Effector CD4-positive, alpha-beta T cell (primary cell): Measurements from ENCODE around the gene LRP6.
"Not testable (repeated sequence)": the region's sequence is repeated elsewhere in the genome, so short reads cannot be mapped to it uniquely, and the experiment has no call there.

Experiments
- DNase-seq: peaks from one replicate; pipeline ENCODE4 v3.0.0-alpha.2; 2020

LRP6 gene

GRCh38 chr12:12265571-12266388 is 1.1 kb downstream of the LRP6 start:
- no peak for DNase-seq

- no peak for DNase-seq
Measured at GRCh38 chr12:12265035-12265434, 1.8 kb downstream of the LRP6 start.

- no peak for DNase-seq
Measured at GRCh38 chr12:12263909-12264308, 2.9 kb downstream of the LRP6 start.

DNA sequence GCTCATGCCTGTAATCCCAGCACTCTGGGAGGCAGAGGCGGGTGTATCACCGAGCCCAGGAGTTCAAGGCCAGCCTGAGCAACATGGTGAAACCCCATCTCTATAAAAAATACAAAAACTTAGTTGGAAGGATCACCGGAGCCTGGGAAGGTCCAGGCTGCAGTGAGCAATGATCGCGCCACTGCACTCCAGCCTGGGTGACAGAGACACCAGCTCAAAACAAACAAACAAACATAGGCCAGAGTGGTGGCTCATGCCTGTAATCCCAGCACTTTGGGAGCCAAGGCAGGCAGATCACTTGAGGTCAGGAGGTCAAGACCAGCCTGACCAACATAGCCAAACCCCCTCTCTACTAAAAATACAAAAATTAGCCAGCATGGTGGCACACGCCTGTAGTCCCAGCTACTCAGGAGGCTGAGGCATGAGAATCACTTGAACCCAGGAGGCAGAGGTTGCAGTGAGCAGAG is 10.5 kb downstream of the LRP6 start:
- not testable (repeated sequence) for DNase-seq

DNA sequence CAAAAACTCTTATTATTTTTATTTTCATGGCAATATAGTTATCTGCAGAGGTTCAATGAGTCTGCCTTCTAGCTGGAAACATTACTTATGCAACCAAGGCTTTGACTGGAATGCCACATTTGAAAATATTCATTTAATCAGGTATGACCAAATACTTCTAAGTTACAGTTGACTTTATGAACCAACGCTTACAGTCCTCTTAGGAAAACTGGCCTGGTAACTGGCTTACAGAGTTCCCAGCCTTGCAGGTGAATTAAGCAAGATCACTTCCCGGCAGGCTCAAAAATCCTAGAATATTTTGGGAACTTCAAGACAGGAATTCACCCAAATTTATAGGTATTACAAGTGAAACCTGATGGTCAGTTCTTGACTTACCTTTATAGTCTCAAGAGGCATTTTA is 12.3 kb downstream of the LRP6 start:
- no peak for DNase-seq

DNA sequence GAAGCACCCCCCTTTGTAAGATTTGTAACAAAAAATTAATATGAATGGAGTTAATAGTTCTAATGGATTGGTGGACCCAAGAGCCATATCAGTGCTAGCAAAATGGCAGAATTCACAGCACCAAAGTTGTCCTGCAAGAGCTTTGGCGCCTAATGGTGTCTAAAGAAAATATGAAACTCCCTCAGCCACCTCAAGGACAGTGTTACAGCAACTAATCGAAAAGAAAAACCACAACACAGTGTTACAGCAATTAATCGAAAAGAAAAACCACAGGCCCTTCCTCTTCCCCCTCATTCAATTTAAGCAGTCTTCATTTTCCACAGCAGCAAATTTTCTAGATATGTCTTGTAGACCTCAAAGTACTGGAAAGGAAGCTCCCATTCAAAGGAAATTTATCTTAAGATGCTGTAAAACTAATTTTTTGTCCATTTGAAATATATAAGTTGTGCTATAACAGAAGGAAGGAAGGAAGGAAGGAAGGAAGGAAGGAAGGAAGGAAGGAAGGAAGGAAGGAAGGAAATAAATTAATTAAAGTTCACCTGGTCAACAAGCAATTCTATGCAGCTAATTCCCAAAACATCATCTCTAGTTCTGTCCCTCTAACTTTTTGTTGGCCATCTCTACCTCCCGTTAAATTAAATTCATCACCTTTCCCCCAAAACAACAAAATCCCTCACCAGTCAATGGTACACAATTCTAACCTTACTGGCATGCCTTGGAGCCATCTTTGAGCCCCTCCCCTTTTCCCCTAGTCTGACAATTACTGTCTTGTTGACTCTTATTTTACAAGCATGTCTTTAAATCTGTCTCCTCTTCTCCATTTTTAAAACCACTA is 17.4 kb downstream of the LRP6 start:
- no peak for DNase-seq

GRCh38 chr12:12247584-12247983 is 19.3 kb downstream of the LRP6 start:
- DNase-seq: no peak

DNA sequence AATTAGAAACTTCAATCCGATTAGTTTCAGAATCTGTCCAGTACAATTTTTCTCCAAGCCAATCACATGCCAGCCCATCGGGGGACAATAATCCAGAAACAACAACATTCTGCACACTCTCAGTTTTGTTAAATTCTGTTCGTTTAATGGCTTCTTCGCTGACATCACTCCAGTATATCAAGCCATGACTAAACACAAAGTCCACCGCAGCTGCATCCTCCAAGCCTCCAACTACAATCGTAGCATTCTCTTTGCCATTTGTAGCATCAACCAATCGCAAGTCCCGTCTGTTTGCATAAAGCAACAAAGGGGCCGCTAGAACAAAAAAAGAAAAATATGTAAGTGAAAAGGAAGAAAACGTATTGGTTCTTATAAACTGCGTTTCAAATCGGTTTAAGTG is 22.5 kb downstream of the LRP6 start:
- DNase-seq: no peak

DNA sequence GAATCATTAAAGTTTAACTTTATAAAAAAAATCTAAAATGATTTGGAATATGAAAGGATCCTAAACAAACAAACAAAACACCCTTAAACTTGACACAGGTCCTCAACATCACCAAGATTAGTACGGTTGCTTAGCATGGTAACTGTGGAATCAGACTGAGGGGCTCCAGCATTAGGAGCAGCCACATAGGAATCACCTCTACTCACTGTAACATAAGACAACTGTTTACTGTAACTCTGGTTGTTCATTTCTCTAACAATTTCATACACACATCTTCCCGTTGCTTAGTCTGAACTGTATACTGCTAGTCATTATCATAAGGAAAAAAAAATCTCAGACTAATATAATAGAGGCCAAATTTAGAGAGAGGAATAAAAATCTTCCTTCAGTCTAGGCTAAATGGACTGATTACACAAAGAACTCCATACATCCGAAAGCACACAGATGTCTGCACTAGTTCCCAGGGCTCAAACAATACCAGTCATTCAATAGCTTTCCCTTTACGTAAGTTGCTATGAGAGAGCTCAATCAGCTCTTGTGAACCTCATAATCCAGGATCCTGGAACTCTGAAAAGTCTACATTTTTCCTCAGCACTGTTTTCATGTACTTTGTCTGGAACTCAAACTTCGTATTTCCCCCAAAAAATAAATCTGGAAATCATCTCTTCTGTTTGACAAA is 26.0 kb downstream of the LRP6 start:
- DNase-seq: no peak

DNA sequence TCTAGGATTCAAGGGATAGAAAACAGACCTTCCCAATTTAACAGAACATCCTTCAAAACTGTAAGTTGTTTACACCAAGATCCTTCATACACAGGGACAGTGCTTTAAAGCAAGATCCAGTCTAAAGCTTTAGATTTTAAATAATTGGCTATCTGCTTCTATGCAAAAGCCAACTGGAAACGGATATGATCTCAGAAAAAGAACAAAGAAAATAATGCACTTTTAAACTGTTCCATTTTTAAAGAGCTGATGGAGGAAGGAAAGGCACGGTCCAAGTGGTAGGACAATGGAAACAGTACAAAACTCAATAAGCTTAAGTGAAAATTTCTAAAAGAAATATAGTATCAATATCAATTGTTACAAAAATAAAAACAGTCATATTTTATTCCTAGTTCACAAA is 27.7 kb downstream of the LRP6 start:
- no peak for DNase-seq

DNA sequence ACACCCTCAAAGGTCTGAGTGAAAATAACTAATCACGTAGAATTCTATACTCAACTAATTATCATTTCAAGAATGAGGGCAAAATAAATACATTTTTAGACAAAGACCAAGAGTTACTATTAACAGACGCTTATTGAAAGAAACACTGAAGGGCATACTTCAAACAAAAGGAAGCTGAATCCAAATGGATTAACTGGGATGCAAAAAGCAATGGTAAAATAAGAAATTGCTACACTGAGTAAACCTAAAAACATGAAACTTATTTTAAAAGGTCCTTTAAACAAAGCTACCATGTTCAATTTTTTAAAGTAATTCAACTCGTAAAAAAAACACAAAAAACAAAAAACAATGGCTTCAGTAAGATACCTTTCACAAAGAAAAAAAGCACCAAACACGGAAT is 28.2 kb downstream of the LRP6 start:
- no peak for DNase-seq

DNA sequence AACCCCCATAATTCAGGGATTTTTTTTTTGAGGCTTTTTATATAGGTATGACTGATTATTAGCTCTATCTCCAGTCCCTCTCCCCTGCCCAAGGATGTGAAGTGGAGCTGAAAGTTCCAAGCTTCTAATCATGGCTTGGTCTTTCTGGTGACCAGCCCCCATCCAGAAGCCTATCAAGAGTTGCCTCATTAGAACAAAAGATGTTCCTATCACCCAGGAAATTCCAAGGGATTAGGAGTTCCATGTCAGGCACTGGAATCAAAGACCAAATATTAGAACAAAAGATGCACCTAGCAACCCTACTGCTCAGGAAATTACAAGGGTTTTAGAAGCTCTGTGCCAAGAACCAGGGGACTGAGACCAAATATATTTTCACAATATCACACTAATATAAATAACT is 29.9 kb downstream of the LRP6 start:
- no peak for DNase-seq

- no peak for DNase-seq
Measured at GRCh38 chr12:12230275-12230674, 36.6 kb downstream of the LRP6 start.

DNA sequence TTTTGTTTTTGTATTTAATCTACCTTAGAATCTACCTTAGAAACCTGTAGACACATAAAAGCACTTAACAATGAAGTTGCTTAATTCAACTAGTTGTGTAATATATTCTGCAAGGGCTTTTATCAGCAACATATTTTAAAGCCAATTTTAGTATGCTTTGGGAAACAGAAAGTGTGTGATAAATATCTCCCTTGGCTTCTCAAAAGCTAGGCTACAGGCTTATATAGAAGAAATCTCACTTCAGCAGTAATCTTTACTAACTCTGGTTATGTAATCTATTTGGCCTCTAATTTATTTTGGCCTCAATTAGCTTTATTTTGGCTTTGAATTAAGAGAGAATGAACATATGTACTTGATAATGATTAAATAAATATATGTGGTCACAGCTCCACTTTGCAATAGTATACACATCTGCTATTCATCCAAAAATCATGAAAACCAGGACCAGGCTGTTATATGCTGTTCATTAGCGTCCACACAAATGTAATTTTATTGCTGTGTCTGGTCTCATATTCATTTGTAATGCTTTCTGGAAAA is 37.2 kb downstream of the LRP6 start:
- DNase-seq: no peak

DNA sequence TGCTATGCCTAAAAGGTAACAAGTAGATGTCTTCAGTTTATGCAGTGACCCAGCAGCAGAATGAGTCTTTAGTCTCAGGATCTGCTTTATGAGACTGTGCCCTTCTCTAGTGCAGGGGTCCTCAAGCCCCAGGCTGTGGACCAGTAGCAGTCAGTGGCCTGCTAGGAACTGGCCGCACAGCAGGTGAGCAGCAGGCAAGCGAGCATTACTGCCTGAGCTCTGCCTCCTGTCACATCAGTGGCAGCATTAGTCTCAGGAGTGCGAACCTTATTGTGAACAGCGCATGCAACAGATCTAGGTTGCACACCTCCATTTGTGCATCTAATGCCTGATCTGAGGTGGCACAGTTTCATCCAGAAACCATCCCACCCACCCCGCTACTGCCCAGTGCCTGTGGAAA is 38.4 kb downstream of the LRP6 start:
- no peak for DNase-seq

GRCh38 chr12:12226187-12226586 is 40.7 kb downstream of the LRP6 start:
- DNase-seq: no peak

GRCh38 chr12:12224240-12224940 is 42.5 kb downstream of the LRP6 start:
- DNase-seq: no peak

DNA sequence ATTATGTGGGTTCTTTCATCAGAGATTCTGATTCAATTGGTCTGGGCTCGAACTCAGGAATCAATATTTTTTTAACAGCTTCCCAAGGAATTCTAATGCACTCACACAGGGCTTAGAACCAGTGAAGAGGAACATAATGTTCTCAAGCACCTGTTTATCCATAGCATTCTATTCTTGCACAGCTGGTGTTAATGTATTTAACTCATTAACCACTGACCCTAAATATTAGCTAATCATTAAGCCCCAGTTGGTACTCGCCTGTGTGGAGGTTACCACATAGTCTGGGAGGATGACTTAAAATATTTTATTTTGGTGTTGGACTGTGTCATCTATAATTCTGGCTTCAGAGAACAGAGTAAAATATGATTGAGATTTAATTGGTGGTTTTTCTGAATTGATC is 45.3 kb downstream of the LRP6 start:
- DNase-seq: no peak

- DNase-seq: no peak
Measured at GRCh38 chr12:12219664-12220063, 47.2 kb downstream of the LRP6 start.

- no peak for DNase-seq
Measured at GRCh38 chr12:12217018-12217359, 49.9 kb downstream of the LRP6 start.

DNA sequence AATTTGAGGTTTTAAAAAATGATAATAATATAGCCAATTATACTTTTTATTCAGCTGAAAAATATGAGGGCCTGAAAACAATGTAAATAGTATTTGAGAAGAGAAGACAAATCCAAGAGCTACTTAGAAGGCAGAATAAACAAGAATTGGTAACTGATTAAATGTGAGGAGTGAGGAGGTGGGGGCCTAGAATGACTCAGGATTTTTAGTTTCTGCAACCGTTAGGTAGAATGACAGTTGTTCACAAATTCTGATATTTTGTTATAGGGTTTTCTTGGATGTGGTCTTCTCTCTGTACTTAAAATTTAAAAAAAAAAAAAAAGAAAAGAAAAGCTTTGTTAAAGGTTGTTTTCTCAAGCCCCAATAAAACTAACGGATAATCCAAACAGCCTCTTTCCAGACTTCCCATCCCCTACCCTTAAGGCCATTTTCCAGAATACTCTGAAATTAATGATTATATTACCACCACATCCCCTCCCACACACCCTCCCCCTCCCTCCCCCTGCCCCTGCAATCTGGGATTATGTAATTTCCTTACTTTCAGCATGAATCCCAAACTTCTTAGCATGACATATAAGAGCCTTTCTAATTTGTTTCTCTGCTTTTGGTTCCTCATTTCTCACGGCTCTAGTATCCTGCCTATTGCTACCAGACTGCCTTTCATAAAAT is 50.4 kb downstream of the LRP6 start:
- DNase-seq: no peak

DNA sequence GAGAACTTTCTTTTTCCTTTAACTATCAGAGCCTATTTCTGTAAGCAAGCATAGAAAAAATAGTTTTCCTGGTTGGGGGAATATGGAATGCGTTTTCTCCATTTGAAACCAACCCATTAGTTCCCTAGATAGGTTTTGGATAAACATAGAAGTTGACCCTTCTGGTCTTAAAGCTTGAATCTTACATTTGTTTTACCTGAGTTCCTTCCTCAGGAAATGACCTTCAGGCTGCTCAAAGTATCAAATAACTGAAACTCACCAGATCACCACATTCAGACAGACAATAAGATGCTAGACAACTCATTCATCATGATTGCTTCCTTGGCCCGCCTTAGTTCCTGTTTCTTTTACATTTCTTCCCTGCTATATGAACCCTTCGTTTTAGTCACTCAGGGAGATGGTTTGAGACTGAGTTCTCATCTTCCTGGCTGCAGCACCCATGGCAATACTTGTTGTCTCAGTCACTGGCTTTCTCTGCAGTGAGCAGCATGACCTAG is 52.2 kb downstream of the LRP6 start:
- no peak for DNase-seq
